Measurements from ENCODE around the gene IGF1R. TPM values are rescaled to one million over a fixed set of nuclear protein-coding genes. Genes with fewer than 3 reads are reported as not detected.

Gene IGF1R
- total RNA-seq, 1 experiment from 2014 or later = 71.3 TPM

- H3K4me1 ChIP-seq (replicated peaks; ENCODE audit: insufficient read depth) = no peaks in the 10 kb centered on the region; the same call in 1 of the 2 replicates
- no peaks in the 10 kb centered on the region for H3K27me3 ChIP-seq (ENCODE audit: insufficient read depth, low read depth)
- no peaks in the 10 kb centered on the region; the same call in 1 of the 2 replicates for H3F3A ChIP-seq (ENCODE audit: insufficient read depth, low read depth)
- H3K27ac ChIP-seq = no peak overlapping the region
- no peaks in the 10 kb centered on the region for H3K36me3 ChIP-seq (ENCODE audit: low read depth)
- no TSS peak for BruUV-seq (replicated peaks)
- TF ChIP-seq EZH2 (IDR thresholded peaks at IDR 0.05; ENCODE audit: low read depth) (no peak), CTCF (conservative IDR thresholded peaks at IDR 0.05) (no peak)
- H3K4me2 ChIP-seq = no peak overlapping the region
- no peak for DNase-seq
- no peaks in the 10 kb centered on the region; the same call in 1 of the 2 replicates for H4K20me1 ChIP-seq (ENCODE audit: insufficient read depth)
- intact Hi-C loops (cut with micrococcal nuclease; ENCODE audit: unreplicated experiment) = no loop called here
- no peak overlapping the region for H2AFZ ChIP-seq
- no peaks in the 10 kb centered on the region for H3K9me3 ChIP-seq (ENCODE audit: insufficient read depth, low read depth)
- H3K4me3 ChIP-seq = no peak overlapping the region
- H3K79me2 ChIP-seq (ENCODE audit: low read depth) = peaks cover 91% of the 10 kb centered on the region
- H3K9me2 ChIP-seq (ENCODE audit: insufficient read depth) = no peaks in the 10 kb centered on the region
- CTCF ChIA-PET = no interaction called here
- POLR2A ChIA-PET (ENCODE audit: unreplicated experiment) = no interaction called here
Observed at GRCh38 chr15:98682992-98683701, 34.8 kb downstream of the IGF1R start.

GRCh38 chr15:98683831-98684230 lies 35.5 kb downstream of the IGF1R start:
- Histone ChIP-seq H3K27ac (no peak overlapping the region), H3K9me3 (ENCODE audit: insufficient read depth, low read depth) (no peaks in the 10 kb centered on the region), H4K20me1 (ENCODE audit: insufficient read depth) (no peaks in the 10 kb centered on the region; the same call in 1 of the 2 replicates), H3F3A (ENCODE audit: insufficient read depth, low read depth) (peaks cover 4% of the 10 kb centered on the region; the same call in 1 of the 2 replicates), H3K9me2 (ENCODE audit: insufficient read depth) (no peaks in the 10 kb centered on the region), H3K4me3 (no peak overlapping the region), H2AFZ (no peak overlapping the region), H3K27me3 (ENCODE audit: insufficient read depth, low read depth) (no peaks in the 10 kb centered on the region), H3K36me3 (ENCODE audit: low read depth) (no peaks in the 10 kb centered on the region), H3K79me2 (ENCODE audit: low read depth) (peaks cover 91% of the 10 kb centered on the region), H3K4me2 (no peak overlapping the region), H3K4me1 (replicated peaks; ENCODE audit: insufficient read depth) (peaks cover 7% of the 10 kb centered on the region)
- intact Hi-C loops (cut with micrococcal nuclease; ENCODE audit: unreplicated experiment) = no loop called here
- DNase-seq = no peak
- ChIA-PET POLR2A (ENCODE audit: unreplicated experiment) (no interaction called here), CTCF (no interaction called here)
- no TSS peak for BruUV-seq (replicated peaks)
- TF ChIP-seq EZH2 (IDR thresholded peaks at IDR 0.05; ENCODE audit: low read depth) = no peak
- no peak for TF ChIP-seq CTCF (conservative IDR thresholded peaks at IDR 0.05)

- Histone ChIP-seq H3K27me3 (ENCODE audit: insufficient read depth, low read depth) (no peaks in the 10 kb centered on the region), H3K79me2 (ENCODE audit: low read depth) (peaks cover 88% of the 10 kb centered on the region), H3K4me1 (replicated peaks; ENCODE audit: insufficient read depth) (peaks cover 12% of the 10 kb centered on the region), H3K9me3 (ENCODE audit: insufficient read depth, low read depth) (no peaks in the 10 kb centered on the region), H3K4me3 (no peak overlapping the region), H3K27ac (no peak overlapping the region), H2AFZ (no peak overlapping the region), H3K36me3 (ENCODE audit: low read depth) (no peaks in the 10 kb centered on the region), H4K20me1 (ENCODE audit: insufficient read depth) (no peaks in the 10 kb centered on the region; the same call in 1 of the 2 replicates), H3K4me2 (no peak overlapping the region), H3K9me2 (ENCODE audit: insufficient read depth) (no peaks in the 10 kb centered on the region), H3F3A (ENCODE audit: insufficient read depth, low read depth) (peaks cover 8% of the 10 kb centered on the region; the same call in 1 of the 2 replicates)
- intact Hi-C loops (cut with micrococcal nuclease; ENCODE audit: unreplicated experiment) = no loop called here
- no TSS peak for BruUV-seq (replicated peaks)
- POLR2A ChIA-PET (ENCODE audit: unreplicated experiment) = no interaction called here
- CTCF ChIA-PET = interaction anchor here (0.7 kb wide), 1 partner anchor 392 kb away, joined by 4 read pairs; no protein-coding TSS in a partner anchor
- TF ChIP-seq CTCF (conservative IDR thresholded peaks at IDR 0.05) = no peak
- TF ChIP-seq EZH2 (IDR thresholded peaks at IDR 0.05; ENCODE audit: low read depth) = no peak
- DNase-seq = no peak
Observed at GRCh38 chr15:98684436-98684835, 36.1 kb downstream of the IGF1R start.
